KMS-11 (cell line): ENCODE results near the gene RYR1.
"Not testable (repeated sequence)": the region's sequence is repeated elsewhere in the genome, so short reads cannot be mapped to it uniquely, and the experiment has no call there.

Experiments
- H2AFZ ChIP-seq: fragments of 200-600 bp; sonication (generic); 2 replicates; pipeline ENCODE4 v1.6.1; 2016; ENCODE audit warnings: antibody characterized with exemption, mixed run types, low read depth
- H3K27ac ChIP-seq: fragments of 200-600 bp; sonication (generic); 2 replicates; pipeline ENCODE4 v1.6.1; 2016; ENCODE audit warnings: mild to moderate bottlenecking, mixed run types
- H3K27me3 ChIP-seq: fragments of 200-600 bp; sonication (generic); 2 replicates; pipeline ENCODE4 v1.6.1; 2017; ENCODE audit warnings: mild to moderate bottlenecking, low read depth, mixed run types, moderate library complexity; ENCODE audit not compliant: insufficient read depth
- H3K36me3 ChIP-seq: fragments of 200-600 bp; sonication (generic); 2 replicates; pipeline ENCODE4 v1.6.1; 2017; ENCODE audit warnings: mild to moderate bottlenecking, mixed run types; ENCODE audit not compliant: insufficient read depth
- H3K4me1 ChIP-seq: fragments of 200-600 bp; sonication (generic); 2 replicates; pipeline ENCODE4 v1.6.1; 2016; ENCODE audit warnings: mild to moderate bottlenecking, low read depth, mixed run types; ENCODE audit not compliant: poor library complexity, severe bottlenecking
- H3K4me2 ChIP-seq: fragments of 200-600 bp; sonication (generic); 2 replicates; pipeline ENCODE4 v1.7.0; 2016; ENCODE audit warnings: mild to moderate bottlenecking, mixed run types
- H3K4me3 ChIP-seq: fragments of 200-600 bp; sonication (generic); IDR thresholded peaks from 2 replicates; pipeline ENCODE4 v1.6.1; 2017; ENCODE audit warnings: low read depth, low read length, mixed read lengths; ENCODE audit not compliant: insufficient read depth
- H3K79me2 ChIP-seq: fragments of 200-600 bp; sonication (generic); 2 replicates; pipeline ENCODE4 v1.6.1; 2016; ENCODE audit warnings: low read depth, mixed run types; ENCODE audit not compliant: insufficient read depth
- H3K9ac ChIP-seq: fragments of 200-600 bp; sonication (generic); 2 replicates; pipeline ENCODE4 v1.6.1; 2016; ENCODE audit warnings: mild to moderate bottlenecking, mixed run types
- H4K20me1 ChIP-seq: fragments of 200-600 bp; sonication (generic); 2 replicates; pipeline ENCODE4 v1.6.1; 2016; ENCODE audit warnings: mild to moderate bottlenecking, mixed run types; ENCODE audit not compliant: insufficient read depth
- CTCF ChIP-seq: fragments of 200-600 bp; sonication (generic); conservative IDR thresholded peaks from 2 replicates; pipeline ENCODE4 v1.6.1; 2017; ENCODE audit warnings: low read depth, mild to moderate bottlenecking, antibody characterized with exemption, low read length, moderate library complexity, mixed read lengths

RYR1 gene

DNA sequence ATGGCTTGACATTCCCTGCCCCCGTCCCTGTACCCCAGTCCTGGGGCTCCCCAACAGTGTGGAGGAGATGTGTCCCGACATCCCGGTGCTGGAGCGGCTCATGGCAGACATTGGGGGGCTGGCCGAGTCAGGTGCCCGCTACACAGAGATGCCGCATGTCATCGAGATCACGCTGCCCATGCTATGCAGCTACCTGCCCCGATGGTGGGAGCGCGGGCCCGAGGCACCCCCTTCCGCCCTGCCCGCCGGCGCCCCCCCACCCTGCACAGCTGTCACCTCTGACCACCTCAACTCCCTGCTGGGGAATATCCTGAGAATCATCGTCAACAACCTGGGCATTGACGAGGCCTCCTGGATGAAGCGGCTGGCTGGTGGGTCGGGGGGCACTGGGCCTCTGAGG is 83.8 kb downstream of the RYR1 start:
- peaks cover 6% of the 10 kb centered on the region for H3K4me1 ChIP-seq
- H3K9ac ChIP-seq = no peak overlapping the region
- H4K20me1 ChIP-seq = no peaks in the 10 kb centered on the region
- H3K4me3 ChIP-seq = no peak overlapping the region
- H3K36me3 ChIP-seq = no peaks in the 10 kb centered on the region
- H3K27ac ChIP-seq = no peak overlapping the region
- H3K27me3 ChIP-seq = peaks cover 40% of the 10 kb centered on the region
- H2AFZ ChIP-seq = no peak overlapping the region
- H3K4me2 ChIP-seq = no peak overlapping the region
- no peak for TF ChIP-seq CTCF
- H3K79me2 ChIP-seq = no peaks in the 10 kb centered on the region

- H3K4me1 ChIP-seq, H3K79me2 ChIP-seq, H3K27ac ChIP-seq, H3K36me3 ChIP-seq, H3K9ac ChIP-seq, H2AFZ ChIP-seq, H4K20me1 ChIP-seq, H3K4me2 ChIP-seq, H3K4me3 ChIP-seq: not testable (repeated sequence)
- peaks cover 38% of the 10 kb centered on the region for H3K27me3 ChIP-seq
Measured at GRCh38 chr19:38517980-38518379, 84.5 kb downstream of the RYR1 start.

- H3K27me3 ChIP-seq = peaks cover 31% of the 10 kb centered on the region
- H3K4me3 ChIP-seq = no peak overlapping the region
- TF ChIP-seq CTCF = no peak
- H4K20me1 ChIP-seq = no peaks in the 10 kb centered on the region
- no peak overlapping the region for H3K9ac ChIP-seq
- H3K27ac ChIP-seq = no peak overlapping the region
- H3K79me2 ChIP-seq = no peaks in the 10 kb centered on the region
- no peaks in the 10 kb centered on the region for H3K36me3 ChIP-seq
- H2AFZ ChIP-seq = no peak overlapping the region
- no peak overlapping the region for H3K4me2 ChIP-seq
- H3K4me1 ChIP-seq = no peaks in the 10 kb centered on the region
Measured at GRCh38 chr19:38519168-38519567, 85.7 kb downstream of the RYR1 start.

GRCh38 chr19:38519988-38520387 is 86.5 kb downstream of the RYR1 start:
- Histone ChIP-seq H3K4me2 (no peak overlapping the region), H3K4me1 (no peaks in the 10 kb centered on the region), H3K27me3 (peaks cover 39% of the 10 kb centered on the region), H3K36me3 (no peaks in the 10 kb centered on the region), H2AFZ (no peak overlapping the region), H3K9ac (no peak overlapping the region), H4K20me1 (no peaks in the 10 kb centered on the region), H3K79me2 (no peaks in the 10 kb centered on the region), H3K27ac (no peak overlapping the region), H3K4me3 (no peak overlapping the region)
- no peak for TF ChIP-seq CTCF

- H3K36me3 ChIP-seq = no peaks in the 10 kb centered on the region
- H3K79me2 ChIP-seq = no peaks in the 10 kb centered on the region
- H3K4me1 ChIP-seq = no peaks in the 10 kb centered on the region
- H2AFZ ChIP-seq = no peak overlapping the region
- H3K4me3 ChIP-seq = no peak overlapping the region
- no peak for TF ChIP-seq CTCF
- H3K4me2 ChIP-seq = no peak overlapping the region
- H4K20me1 ChIP-seq = no peaks in the 10 kb centered on the region
- H3K27me3 ChIP-seq = peaks cover 54% of the 10 kb centered on the region
- H3K9ac ChIP-seq = no peak overlapping the region
- H3K27ac ChIP-seq = no peak overlapping the region
Measured at GRCh38 chr19:38522915-38523314, 89.4 kb downstream of the RYR1 start.
